Iris pigment epithelial cell (primary cell): ENCODE results near the gene SCYGR6.
"Not testable (repeated sequence)": the region's sequence is repeated elsewhere in the genome, so short reads cannot be mapped to it uniquely, and the experiment has no call there.

Experiments used
- DNase-seq: peaks from one replicate; pipeline ENCODE4 v3.0.0-alpha.2; 2011; ENCODE audit warnings: low read depth

The SCYGR6 gene, protein sequence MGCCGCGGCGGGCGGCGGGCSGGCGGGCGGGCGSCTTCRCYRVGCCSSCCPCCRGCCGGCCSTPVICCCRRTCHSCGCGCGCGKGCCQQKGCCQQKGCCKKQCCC

DNA sequence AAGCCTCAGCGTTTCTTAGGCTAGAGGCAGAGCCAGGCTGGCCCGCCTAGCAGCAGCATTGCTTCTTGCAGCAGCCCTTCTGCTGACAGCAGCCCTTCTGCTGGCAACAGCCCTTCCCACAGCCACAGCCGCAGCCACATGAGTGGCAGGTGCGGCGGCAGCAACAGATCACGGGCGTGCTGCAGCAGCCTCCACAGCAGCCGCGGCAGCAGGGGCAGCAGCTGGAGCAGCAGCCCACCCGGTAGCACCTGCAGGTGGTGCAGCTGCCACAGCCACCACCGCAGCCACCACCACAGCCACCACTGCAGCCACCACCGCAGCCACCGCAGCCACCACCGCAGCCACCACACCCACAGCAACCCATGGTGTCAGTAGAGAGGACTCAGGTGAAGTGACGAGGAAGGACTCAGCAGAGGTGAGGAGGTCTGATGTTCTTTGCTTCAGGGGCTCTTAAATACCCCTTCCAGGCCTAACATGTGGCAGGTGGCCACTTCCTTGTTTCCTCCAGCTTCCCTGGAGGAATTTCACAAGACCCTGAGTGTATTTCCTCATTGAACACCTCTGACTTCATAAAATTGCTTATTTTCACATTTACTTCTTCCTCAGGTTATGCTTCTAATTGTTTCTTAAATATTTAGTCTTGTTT is at the start of gene SCYGR6:
Gene SCYGR6 (minus strand): TSS at position 364 of the 646 bp plus-strand sequence. CDS start 0 bp downstream, at position 364.
- DNase-seq, result no peak

DNA sequence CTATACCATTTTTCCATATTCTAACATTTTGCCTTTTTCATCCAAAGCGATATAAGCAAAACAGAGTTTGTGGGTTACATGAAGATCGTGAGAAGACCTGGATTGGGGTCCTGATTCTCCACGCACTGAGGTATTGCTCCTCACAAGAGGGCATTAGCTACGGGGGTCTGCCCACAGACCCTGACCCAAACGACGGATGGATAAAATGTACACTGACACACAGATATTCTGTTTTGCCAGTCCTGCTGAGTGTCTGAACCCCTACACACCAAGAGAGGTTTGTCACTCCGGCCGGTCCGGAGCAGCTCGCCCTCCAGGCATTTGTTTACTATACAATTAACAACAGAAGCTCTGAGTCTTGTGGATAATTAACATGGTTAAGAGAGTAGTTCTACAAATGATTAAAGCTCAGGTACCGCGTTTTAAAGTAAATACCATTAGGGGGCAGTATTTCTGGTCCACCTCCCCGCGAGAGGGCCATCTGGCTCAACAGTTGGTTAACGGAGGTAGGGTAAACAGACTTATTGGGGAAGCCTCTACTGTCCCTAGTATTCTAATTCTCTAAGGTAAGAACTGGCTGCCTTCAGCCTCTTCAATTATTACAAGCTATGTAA is 49.6 kb upstream of the SCYGR6 start:
- DNase-seq, result no peak

DNA sequence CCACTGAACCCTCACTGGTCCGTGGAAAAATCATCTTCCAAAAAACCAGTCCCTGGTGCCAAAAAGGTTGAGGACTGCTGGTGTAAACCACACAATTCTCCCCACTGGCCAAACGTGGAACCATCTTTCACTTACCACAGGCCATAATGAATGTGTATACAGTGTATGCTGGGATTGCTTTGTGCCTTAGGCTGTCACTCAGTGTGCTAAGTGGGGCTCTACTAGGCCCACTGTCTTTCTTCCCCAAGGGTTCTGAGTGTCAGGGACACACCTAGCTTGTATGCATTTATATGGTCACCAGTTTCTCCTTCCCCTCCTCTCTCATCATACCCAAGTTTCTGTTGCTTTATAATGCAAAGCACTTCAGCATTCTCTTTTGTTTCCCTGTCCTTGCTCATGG is 48.4 kb upstream of the SCYGR6 start:
- no peak for DNase-seq

DNA sequence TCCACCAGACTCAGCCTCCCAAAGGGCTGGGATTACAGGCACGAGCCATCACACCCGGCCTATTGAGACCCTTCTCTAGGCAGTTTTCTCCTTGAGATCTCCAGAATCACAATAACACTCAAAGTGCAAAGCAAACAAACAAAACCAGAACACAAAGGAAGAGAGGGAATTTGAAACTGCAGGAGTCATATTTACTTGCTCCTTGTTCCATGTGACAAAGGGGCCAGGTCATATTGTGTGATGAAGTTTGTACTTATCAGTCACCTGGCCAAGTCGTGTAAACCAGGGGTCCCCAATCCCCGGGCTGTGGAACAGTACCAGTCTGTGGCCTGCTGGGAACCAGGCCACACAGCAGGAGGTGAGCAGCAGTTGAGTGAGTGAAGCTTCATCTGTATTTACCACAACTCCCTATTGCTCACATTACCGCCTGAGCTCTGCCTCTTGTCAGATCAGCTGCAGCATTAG is 47.7 kb upstream of the SCYGR6 start:
- peak; percentile 40 for DNase-seq

DNA sequence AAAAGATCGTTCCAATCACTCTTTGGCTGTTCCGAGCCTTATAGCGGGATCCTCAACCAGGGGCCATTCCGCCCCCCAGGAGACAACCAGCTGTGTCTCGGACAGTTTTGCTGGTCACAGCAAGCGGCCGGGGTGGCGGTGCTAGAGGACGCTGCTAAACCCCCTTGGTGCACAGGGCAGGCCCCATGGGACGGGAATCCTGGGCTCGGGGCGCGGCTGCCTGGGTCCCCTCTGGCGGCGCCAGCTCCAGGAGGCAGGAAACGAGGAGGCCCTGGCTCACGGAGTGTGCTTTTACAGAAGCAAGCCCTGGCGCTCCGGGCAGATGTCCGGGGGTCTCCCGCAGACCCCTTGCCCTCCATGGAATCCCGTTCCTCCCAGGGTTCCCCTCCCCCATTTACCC is 43.3 kb upstream of the SCYGR6 start:
- DNase-seq, result no peak

DNA sequence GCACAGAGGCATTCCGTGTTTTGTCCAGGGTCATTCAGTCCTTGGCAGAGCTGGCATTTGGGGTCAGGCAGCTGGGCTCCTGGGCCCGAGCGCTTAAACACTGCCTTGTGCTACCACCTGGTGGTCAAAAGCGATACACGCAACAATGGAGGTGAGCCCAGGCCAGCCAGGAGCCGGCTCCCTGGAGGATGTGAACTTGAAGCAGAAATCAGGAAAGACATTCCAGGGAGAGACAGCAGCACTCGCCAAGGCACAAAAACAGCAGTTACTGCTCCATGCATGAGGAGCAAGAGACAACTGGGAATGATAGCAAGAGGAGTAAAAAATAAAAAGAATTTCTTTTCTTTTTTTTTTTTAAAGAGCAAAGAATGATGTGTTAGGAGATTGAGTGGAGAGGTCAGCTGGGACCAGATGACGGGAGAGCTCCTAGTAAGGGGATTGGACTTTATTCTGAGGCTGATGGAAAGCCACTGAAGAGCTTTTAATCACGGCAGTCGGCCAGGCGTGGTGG is 41.9 kb upstream of the SCYGR6 start:
- peak; percentile 64 for DNase-seq

DNA sequence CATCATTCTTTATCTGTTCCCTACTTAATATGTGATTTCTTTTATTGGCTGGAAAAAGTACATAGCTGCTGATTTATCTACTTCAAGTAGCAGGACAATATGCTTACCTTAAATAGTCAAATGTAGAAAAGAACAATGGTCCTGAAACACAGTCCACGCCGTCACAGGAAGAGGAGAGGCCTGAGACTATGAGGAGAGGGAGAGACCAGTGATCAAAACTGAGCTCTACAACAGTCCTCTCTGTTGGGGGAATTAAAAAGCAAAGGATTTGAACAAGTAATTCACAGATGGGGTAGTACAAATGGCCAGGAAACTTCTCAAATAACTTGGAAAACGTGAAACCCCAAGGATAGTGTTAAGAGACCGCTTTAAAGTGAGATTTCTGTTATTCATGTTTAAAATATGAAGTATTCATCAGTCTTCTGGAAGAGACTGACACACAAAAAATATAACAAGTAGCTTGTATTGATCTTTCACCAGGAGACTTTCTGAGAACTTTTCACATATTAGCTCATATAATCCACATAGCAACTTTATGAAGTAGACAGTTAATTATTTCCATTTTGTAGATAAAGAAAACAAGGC is 41.3 kb upstream of the SCYGR6 start:
- DNase-seq, result no peak

DNA sequence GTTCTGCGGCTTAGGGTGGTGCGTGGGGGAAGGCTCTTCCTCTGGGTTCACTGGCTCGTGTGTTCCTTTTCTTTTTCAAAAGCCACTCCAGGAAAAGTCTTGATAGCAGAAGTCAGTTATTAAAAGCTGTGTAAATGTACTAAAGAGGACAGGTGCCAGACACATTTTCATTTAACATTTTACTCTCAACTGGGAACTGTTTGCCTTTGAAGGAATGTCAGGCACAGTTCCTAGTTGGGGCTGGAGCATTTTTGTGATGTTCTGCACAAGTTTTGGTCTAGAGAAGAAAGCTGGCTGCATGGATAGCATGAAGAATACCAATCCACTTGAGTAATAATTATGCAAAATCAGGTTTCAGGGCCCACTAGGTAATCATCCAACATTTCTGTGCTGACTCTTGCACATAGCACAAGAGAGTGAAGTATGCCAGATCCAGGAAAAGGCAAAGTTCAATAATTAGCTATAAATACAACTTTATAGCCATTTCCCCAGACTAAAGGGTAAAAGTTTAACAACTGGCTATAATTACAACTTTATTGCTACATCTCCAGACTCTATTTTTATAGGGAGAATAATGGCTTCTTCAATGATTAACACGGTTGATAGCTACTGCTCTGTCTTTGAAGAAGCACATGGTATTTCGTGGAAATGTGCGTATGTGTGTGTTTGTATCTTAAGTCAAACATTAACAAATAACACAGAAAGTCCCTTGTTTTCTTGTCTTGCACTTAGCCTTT is 37.4 kb upstream of the SCYGR6 start:
- DNase-seq, result no peak

DNA sequence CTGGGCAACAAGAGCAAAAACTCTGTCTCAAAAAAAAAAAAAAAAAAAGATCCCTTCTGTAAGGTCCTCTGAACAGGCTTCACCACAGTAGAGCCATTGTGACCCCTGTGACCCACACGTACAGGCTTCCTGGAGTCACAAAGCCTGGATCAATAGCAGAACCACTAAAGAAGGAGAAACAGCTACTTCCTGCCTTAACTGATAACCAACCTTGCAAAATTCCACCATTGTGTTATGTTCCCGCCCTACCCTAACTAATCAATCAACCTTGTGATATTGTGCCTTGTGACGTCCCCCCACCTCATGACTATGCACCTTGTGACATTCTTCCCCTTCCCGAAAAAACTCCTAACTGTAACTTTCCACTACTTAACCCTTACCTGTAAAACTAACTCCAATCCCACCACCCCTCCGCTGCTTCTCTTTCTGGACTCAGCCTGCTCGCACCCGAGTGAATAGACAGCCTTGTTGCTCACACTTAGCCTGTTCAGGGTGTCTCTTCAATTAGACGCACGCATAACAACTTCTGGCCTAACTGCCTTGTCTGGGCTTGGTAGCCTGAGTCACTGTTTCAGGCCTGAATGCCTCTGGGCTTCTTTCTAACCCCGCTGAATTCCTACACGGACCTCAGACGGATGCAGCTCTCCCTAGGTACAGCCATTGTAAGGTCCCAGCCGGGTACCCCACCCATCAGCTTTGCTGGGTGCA is 35.0 kb upstream of the SCYGR6 start:
- peak; percentile 56 for DNase-seq

DNA sequence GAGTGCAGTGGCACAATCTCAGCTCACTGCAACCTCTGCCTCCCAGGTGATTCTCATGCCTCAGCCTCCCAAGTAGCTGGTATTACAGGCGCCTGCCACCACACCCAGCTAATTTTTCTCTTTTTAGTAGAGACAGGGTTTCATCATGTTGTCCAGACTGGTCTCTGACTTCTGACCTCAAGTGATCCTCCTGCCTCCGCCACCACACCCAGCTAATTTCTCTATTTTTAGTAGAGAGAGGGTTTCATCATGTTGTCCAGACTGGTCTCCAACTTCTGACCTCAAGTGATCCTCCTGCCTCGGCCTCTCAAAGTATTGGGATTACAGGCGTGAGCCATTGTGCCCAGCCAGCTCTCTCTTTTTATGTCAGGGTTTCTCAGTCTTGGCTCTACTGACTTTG is 31.7 kb upstream of the SCYGR6 start:
- DNase-seq, result not testable (repeated sequence)

DNA sequence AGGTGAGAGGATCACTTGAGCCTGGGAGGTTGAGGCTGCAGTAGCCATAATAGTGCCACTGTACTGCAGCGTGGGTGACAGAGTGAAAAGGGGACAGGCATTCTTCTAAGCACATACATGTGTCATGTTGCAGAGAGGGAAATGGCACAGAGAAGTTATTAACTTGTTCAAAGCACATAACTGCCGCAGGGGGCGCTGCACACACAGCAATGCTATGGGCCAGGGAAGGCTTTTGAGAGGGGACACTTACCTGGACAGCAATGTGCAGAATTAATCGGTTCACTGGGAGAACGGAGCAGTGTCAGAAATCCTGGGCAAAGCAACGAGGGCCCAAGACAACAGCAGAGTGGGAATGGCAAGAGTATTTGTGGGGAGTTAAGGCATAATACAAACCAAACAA is 23.5 kb upstream of the SCYGR6 start:
- no peak for DNase-seq

DNA sequence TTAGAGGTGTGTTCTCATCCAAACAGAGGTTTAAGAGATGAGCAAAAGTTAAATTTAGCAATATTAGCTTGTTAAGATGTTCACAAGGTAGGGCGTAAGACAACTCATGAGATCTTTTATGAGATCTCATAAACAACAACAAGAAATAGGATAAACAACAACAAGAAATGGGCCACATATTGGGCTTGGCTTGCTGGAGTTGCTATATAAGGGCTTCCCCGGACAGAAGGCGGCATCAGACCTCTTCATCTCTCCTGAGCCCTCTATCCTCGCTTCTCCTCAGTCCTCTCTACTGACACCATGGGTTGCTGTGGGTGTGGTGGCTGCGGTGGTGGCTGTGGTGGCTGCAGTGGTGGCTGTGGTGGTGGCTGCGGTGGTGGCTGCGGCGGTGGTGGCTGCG is 21.0 kb upstream of the SCYGR6 start, which contains the start of gene SCYGR8:
Gene SCYGR8 (plus strand): TSS at position 301 of the 400 bp plus-strand sequence. CDS start 0 bp downstream, at position 301.
- no peak for DNase-seq

DNA sequence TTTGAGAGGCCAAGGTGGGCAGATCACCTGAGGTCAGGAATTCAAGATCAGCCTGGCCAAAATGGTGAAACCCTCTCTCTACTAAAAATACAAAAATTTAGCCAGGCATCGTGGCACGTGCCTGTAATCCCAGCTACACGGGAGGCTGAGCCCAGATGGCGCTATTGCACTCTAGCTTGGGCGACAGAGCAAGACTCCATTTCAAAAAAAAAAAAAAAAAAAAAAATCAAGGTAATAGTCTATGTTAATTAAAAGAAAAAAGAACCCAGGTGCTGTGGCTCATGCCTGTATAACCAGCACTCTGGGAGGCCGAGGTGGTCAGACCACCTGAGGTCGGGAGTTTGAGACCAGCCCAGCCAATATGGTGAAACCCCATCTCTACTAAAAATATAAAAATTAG is 16.1 kb upstream of the SCYGR6 start:
- DNase-seq, result not testable (repeated sequence)

DNA sequence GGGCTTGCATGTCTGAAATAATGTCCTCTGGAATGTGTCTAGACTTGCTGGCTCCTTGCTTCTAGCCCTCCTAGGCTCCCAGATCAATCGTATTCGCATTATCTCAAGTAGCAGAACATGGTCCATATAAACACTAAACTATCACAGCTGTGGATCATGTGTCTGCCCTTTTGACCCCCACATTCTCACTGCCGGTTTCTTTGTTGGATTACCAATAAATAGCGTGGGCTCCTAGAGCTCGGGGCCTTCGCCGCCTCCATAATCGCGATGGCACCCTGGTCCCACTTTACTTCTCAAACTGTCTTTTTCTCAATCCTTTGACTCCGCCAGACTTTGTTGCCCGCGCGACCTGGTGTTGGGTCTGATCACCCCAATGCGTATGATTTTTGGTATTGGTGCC is 14.8 kb upstream of the SCYGR6 start:
- DNase-seq, result no peak

DNA sequence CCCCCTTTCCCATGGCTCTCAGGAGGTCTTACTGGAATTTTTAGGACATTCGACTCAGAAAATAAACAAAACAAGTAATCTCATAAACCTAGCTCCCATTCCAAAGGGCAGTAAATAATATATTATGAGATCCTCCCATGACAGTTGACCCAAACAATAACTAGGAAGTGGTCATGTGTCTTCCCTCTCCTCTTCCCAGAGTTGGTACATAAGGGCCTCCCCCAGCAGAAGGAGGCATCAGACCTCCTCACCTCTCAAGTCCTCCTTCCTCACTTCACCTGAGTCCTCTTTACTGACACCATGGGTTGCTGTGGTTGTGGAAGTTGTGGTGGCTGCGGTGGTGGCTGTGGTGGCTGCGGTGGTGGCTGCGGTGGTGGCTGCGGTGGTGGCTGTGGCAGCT is 3.5 kb upstream of the SCYGR6 start, which contains the start of gene SCYGR7:
Gene SCYGR7 (plus strand): TSS at position 301 of the 400 bp plus-strand sequence. CDS start 0 bp downstream, at position 301.
- DNase-seq, result no peak

DNA sequence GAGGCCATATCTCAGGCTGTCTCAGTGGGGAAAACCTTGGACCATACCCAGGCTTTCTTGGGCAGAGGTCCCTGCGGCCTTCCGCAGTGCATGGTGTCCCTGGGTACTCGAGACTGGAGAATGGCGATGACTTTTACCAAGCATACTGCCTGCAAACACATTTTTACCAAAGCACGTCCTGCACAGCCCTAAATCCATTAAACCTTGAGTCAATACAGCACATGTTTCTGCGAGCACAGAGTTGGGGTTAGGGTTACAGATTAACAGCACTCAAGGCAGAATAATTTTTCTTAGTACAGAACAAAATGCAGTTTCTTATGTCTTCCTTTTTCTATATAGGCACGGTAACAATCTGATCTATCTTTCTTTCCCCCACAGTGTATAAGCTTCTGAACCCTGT is 1.7 kb downstream of the SCYGR6 start:
- not testable (repeated sequence) for DNase-seq

DNA sequence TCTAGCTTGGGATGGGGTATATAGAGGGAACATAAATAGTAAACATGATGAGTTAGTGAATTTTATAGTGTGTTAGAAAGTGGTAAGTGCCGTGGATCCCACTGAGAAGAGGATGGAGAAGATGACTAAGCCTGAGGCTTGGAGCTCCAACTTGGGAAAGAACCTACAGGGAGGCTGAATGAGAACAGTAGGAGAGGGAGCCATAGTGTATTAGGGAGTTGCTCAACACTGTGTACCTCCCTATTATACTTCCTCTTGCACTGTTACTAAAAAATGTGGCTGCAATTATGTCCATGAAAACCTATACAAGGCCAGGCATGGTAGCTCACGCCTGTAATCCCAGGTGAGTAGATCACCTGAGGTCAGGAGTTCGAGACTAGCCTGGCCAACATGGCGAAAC is 3.9 kb downstream of the SCYGR6 start:
- no peak for DNase-seq

DNA sequence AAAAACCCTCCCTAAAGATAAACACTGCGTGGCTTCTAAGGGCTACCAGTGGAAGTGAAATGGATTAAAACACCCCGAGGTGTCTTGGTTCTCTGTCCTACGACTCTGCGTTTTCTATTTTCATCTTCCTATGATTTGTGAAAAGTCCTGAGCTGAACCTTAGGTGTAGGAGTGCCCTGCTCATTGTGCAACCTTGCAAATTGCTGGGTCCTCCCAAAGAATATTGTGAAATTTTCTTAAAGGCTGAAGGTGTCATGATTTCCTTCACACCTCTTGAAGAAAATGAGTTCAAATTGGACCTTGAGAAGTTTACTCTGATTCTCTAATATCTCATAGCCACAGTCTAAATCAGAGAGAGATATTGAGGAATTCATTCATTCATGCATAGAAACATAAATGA is 4.9 kb downstream of the SCYGR6 start:
- no peak for DNase-seq

DNA sequence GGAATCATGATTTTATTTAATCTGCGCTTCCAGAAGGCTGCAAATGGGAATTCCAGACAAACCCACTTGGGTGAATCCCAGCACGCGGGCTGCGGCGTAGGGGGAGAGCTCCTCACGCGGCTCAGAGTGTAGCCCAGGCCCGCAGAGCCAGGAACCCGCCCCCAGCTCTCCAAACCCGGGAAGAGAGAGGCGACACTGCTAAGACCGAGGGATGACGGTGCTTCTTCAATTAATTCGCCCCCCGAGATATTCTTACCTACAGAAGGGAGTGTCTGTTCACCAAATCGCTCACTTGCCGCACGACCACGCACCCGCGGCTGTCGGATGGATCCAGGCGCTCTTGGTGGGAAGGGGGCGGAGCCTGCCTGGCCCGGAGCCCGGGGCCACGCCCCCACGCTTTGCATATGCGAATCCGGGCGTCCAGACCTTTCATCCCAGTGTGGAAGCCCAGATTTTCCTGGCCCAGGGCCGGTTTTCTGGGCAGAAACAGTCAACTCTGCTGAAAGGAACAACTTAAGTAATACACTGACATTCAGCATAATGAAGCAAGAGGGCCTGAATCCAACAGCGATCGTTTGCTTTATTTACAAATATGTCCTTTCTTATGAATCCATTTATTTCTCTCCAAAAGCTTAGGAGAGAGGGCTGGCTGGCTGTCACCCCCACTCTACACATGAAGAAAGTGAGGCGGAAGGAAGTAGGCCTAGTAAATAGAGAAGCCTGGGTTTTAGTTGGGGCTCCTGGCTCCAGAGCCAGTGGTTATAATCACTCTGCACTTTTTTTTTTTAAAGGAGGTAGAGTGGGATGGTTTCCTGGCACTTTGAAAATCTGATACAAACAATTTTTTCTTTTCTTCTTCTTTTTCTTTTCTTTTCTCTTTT is 6.6 kb downstream of the SCYGR6 start, which contains the start of gene SLC19A3:
Gene SLC19A3 (minus strand): TSS at position 342 of the 881 bp plus-strand sequence. CDS start 15,710 bp downstream, outside the sequence.
- DNase-seq, result peak; percentile 80

DNA sequence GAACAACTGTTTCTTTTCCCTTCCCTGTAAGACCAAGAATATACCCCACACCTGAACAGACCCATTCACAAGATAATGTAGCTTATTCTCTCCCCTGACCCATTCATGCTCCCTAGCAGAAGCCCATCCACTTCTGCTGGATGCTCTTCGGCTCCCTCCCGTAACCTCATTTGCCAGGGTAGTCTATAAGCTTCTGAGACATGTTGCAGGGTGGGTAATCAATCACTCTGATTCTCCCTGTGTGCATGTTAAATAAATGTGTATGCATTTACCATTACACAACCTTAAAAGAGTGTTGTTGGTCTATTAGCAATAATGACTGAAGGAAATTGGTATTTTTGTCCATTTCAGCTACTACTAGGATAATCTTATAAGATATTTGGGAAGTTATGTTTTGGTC is 8.1 kb downstream of the SCYGR6 start:
- no peak for DNase-seq
